Frontal cortex (tissue), 4 donors: Measurements from ENCODE around the gene LRCH4. TPM values are rescaled to one million over a fixed set of nuclear protein-coding genes. Genes with fewer than 3 reads are reported as not detected.

ENCODE experiments used
- DNase-seq, 2 donors: peaks; one replicate each; pipeline ENCODE4 v3.0.0; 2012; ENCODE audit warnings: low spot score in 2 of 2
- FAIRE-seq: peaks from 2 replicates; lab custom pipeline; 2012; peaks lifted over from hg19 to GRCh38; lab: Jason Lieb, UNC
- total RNA-seq: library from RNA; depleted of rRNA; stranded (reverse); fragments of >200 nt; gene quantifications from one replicate; pipeline ENCODE4 v1.2.3, GENCODE V29; 2014
- donor health status: control.
- donor health status: control.
- donor health status: control.

LRCH4 gene
- total RNA-seq, 1 donor from 2014 or later = 6.1 TPM

- DNase-seq (peak in 1 of 2 donors; percentile 33), FAIRE-seq (no peak)
Measured at GRCh38 chr7:100584054-100584682, 1.8 kb downstream of the LRCH4 start.

- FAIRE-seq (no peak), DNase-seq (peak in 1 of 2 donors; percentile 51)
Measured at GRCh38 chr7:100583132-100584053, 2.5 kb downstream of the LRCH4 start.

GRCh38 chr7:100582650-100583049 lies 3.3 kb downstream of the LRCH4 start:
- FAIRE-seq = no peak

GRCh38 chr7:100582041-100582579 lies 3.8 kb downstream of the LRCH4 start:
- FAIRE-seq (no peak), DNase-seq (no peak)

More at GRCh38 chr7:100582650-100583049, 3.3 kb downstream of the LRCH4 start:
- DNase-seq = no peak

- FAIRE-seq = no peak
- DNase-seq = no peak
Measured at GRCh38 chr7:100580466-100581283, 5.3 kb downstream of the LRCH4 start.

GRCh38 chr7:100578246-100579183 lies 7.4 kb downstream of the LRCH4 start:
- FAIRE-seq (no peak), DNase-seq (no peak)

GRCh38 chr7:100577507-100577906 lies 8.4 kb downstream of the LRCH4 start:
- no peak for FAIRE-seq
- no peak for DNase-seq

DNA sequence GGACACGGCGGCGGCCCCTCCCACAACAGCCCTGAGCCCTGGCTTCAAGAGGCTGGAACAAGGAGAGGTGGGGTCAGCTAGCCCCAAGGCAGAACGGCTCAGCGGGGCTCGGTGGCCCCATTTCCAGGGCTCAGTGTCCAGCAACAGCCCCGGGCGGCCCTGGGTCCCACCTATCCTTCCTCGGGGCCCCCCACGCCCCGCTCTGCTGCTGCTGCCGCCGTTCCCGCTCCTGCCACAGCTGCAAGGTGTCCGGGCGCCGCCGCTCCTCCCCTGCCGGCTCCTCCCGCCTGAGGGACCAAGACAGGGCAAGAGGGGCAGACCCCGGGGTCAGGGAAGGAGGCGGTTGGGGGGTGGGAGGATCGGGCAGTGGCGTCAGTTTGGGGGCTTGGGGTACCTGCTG lies 8.8 kb downstream of the LRCH4 start:
- FAIRE-seq (no peak), DNase-seq (no peak)

DNA sequence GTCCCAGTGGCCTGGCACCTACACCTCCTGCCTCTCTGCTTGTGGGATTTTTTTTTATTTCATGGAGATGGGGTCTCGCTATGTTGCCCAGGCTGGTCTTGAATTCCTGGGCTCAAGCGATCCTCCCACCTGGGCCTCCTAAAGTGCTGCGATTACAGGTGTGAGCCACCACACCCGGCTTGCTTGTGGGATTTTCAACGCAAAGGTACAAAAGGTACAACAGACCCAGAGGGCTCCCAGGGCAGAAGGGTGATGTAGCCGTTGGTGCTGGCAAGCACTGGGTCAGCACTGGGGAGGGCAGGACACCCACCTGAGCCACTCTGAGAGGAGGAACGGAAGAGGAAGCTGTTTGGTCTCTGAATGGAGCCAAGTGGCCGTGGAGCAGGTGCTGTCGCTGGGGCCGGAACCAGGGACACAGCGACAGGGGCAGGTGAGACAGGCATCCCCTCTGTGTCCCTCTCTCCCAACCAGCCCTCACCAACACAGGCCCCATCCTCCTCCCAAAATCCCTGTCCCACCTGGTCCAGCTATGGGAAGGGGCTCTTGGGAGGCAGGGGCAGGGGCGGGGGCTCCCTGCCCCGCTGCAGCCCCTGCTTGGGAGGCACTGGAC lies 9.4 kb downstream of the LRCH4 start:
- FAIRE-seq = no peak

DNA sequence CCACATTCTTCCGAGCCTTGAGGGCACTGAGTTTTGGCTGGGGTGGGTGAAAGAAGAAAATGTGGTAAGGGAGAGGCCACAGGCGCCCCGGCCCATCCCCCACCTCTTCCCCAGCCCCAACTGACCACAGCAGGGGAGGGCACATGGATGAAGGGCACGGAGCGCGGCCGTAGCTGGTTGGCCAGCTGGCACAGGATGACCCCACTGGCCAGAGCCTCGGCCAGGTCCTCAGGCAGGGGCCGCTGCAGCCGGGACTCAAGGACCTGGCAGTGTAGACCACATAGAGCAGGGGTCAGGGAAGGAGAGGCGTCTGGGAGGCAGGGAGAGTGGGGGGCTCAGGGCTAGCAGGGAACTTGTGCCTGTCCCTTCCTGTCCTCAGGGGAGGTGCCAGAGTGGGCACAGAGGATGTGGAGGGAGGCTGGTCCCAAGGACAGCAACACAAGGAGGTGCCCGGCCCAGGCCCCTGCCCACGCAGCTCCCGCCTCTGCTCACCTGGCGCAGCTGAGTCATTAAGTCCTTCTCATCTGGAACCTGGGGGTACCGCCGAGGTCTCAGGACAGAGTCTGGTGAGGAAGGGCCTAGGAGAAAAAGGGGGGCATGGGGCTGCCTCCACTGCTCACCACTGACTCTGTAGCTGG lies 10.1 kb downstream of the LRCH4 start:
- no peak for DNase-seq
- no peak for FAIRE-seq

More for the DNA sequence above, 9.4 kb downstream of the LRCH4 start:
- DNase-seq = no peak

- FAIRE-seq (no peak), DNase-seq (no peak)
Measured at GRCh38 chr7:100575206-100575631, 10.7 kb downstream of the LRCH4 start.

DNA sequence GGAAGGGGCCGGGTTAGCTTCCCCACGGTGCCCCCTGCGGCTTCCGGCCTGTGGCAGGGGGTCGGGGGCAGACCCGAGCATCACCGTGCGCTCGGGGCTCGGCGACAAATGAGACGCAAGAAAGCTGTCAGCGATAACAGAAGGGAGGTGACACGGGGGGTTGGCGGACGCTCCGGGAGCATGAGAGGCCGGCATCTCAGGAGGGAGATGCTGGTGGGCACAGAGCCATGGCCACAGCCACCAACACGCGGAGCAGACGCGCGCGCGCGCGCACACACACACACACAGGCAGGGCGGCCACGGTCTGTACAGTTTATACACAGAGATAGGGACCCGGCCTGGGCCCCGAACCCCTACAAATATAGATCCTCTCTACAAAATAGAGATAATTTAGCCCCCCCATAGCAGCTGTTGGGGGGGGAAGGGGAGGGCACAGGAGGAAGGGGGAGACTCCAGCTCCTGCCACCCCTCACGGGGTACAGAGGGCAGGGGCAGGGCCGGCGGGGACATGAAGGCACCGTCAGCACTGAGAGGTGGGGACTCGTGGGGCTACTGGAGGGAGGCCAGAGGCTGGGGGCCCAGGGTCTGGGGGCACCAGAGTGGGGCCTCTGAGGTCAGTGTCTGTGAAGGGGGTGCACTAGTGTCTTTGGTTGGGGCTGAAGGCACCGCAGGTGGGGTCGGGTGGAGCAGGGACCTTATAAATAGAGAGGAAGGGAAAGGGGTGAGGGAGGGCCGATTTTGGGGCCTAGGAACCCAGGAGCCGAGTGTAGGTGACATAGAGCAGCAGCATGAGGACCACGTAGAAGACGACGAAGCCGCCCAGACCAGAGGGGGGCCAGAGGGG lies 11.3 kb downstream of the LRCH4 start:
- DNase-seq = no peak
- FAIRE-seq = no peak

DNA sequence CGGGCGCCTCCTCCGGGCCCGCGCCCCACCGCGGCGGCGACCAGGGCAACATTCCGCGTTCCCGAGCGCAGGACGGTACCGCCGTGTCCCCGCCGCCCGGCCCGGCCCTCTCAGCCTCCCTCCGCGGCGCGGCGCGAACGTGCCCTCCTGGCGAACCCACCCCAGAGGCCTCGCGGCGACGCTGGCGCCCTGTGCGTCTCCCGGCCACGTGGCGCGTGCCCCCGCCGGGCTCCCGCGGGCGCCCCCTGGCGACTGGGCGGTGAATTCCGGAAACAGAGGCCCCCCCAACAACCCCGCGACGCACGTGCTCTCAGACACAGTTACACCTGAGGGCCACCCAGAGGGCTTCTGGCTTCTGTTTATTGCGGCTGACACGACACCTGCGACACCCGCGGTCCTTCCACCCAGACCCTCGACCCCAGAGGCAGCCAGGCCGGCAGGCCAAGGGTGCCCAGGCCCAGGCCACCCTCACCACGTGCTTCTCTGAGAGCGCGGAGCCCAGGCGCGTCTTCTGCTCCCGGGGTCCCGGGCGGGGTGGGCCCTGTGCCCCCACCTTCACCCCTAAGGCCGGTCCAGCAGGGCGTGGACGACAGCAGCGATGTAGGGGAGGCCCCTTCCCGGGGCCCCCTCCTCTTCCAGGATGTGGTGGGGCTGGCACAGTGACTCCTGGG lies 12.1 kb downstream of the LRCH4 start, which contains the start of gene SAP25:
Gene SAP25 (minus strand): TSS at position 210 of the 671 bp plus-strand sequence. CDS start 158 bp downstream, at position 52.
- DNase-seq (no peak), FAIRE-seq (no peak)

DNA sequence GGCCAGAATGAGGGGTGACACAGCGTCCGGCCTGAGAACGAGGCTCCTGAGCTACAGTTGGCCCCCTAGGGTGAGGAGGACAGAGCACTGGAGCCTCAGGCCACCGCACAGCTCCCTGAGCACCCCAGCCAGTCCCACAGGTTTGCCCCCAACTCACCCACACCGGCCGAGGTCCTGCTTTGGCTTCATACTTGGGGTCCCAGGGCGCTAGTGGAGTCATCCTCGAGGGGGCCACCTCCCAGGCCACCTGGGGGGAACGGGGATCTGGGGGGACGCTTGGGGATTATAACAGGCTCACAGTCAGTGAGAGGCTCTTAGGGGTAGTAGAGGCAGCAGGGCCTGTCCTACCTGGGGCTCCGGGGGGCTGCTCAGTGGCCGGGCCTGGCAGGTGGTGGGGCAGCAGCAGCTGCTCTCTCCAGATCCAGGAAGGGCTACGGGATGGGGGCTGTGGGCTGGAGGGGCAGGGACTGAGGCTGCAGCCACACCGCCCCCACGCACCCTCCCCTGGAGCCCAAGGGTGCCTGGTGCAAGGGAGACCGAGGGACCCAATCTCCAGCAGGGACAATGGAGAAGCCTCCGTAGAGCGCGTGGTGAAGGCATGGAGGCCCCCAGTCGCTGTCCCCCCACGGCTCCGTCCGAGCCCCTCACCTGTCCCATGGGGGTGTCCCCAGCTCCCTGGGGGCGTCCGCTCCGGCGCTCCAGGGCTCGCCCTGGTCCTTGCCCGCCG lies 12.8 kb downstream of the LRCH4 start:
- DNase-seq = no peak
- FAIRE-seq = no peak

DNA sequence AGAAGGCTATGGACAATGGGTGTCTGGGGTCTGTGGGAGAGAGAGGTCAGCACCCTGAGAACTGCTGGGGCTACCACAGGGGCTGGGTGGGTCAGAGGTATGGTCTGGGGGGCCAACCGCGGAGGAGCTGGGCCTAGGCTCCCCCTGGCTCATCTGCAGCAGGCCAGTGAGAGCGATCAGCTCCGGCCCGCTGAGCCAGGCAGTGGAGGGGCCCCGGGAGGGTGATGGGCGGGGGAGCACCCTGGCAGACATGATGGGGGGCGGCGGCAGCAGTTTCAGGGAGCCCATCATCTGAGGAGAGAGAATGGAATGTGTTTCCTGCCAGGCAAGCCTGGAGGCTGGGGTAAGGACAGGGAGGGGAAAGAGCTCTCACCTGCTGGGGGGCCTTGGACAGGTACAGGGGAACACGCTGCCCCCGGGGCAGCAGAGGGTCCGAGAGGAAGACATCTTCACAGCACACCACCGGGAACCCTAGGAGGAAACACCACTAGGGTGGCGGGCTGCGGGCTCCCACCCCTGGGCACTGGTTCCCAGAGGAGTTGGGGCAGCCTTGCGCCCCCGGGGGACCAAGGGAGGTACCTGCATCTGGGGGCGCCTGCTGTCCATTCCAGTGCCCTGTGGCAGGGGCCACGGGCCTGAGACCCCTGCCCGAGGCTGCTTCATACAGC lies 13.5 kb downstream of the LRCH4 start:
- no peak for FAIRE-seq
- no peak for DNase-seq

DNA sequence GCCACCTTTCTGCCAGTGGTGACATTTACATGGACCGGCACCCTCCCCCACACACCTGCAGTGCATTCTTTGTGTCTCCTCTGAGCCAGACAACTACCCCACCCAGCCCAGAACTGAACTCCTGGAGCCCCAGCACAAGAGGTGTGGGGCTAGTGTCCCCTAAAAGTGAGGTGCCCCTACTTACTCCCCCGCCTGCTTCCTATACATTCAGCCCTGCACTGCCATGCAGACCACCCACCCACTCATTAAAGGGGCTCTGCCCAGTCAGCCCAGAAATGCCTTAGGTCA lies 14.2 kb downstream of the LRCH4 start:
- no peak for DNase-seq
- no peak for FAIRE-seq
